Raji (cell line): Measurements from ENCODE around the gene POU2AF1.

Experiments
- POLR2A ChIP-seq: IDR thresholded peaks from 2 replicates; pipeline ENCODE4 v1.6.1; 2011; ENCODE audit warnings: low read depth, low read length, control low read depth; ENCODE audit not compliant: insufficient read depth

The POU2AF1 gene

GRCh38 chr11:111351374-111352055 is 27.6 kb downstream of the POU2AF1 start:
- TF ChIP-seq POLR2A = no peak

GRCh38 chr11:111350811-111351210 is 28.3 kb downstream of the POU2AF1 start:
- TF ChIP-seq POLR2A = no peak

- no peak for TF ChIP-seq POLR2A
These were observed 29.8 kb downstream of the POU2AF1 start for GRCh38 chr11:111349191-111349695.

GRCh38 chr11:111348147-111348546 is 30.9 kb downstream of the POU2AF1 start:
- TF ChIP-seq POLR2A = no peak

- TF ChIP-seq POLR2A = no peak
These were observed 31.4 kb downstream of the POU2AF1 start for GRCh38 chr11:111347723-111348115.

GRCh38 chr11:111347002-111347722 is 31.9 kb downstream of the POU2AF1 start:
- TF ChIP-seq POLR2A = no peak

- TF ChIP-seq POLR2A = no peak
These were observed 35.0 kb downstream of the POU2AF1 start for GRCh38 chr11:111344032-111344431.

GRCh38 chr11:111342329-111342728 is 36.7 kb downstream of the POU2AF1 start:
- TF ChIP-seq POLR2A = no peak

- TF ChIP-seq POLR2A = no peak
These were observed 39.2 kb downstream of the POU2AF1 start for GRCh38 chr11:111339758-111340388.

- TF ChIP-seq POLR2A = no peak
These were observed 42.4 kb downstream of the POU2AF1 start for GRCh38 chr11:111336582-111337256.

- no peak for TF ChIP-seq POLR2A
These were observed 43.0 kb downstream of the POU2AF1 start for GRCh38 chr11:111336062-111336461.

- no peak for TF ChIP-seq POLR2A
These were observed 43.5 kb downstream of the POU2AF1 start for GRCh38 chr11:111335549-111335948.

- no peak for TF ChIP-seq POLR2A
These were observed 44.3 kb downstream of the POU2AF1 start for GRCh38 chr11:111334532-111335502.
